GM12874 (cell line): ENCODE measurements around the gene PIGM.

ENCODE experiments used
- CTCF ChIP-seq: IDR thresholded peaks from 2 replicates; pipeline ENCODE4 v1.5.1; 2011; ENCODE audit warnings: low read depth, mild to moderate bottlenecking, control low read depth, low read length, moderate library complexity; ENCODE audit not compliant: insufficient read depth

Gene PIGM

GRCh38 chr1:160056648-160057169, 24.9 kb upstream of the PIGM start:
- TF ChIP-seq CTCF, result no peak

GRCh38 chr1:160053548-160054365, 22.0 kb upstream of the PIGM start:
- TF ChIP-seq CTCF, result no peak

- TF ChIP-seq CTCF, result no peak
These were observed 21.1 kb upstream of the PIGM start for GRCh38 chr1:160052936-160053335.

DNA sequence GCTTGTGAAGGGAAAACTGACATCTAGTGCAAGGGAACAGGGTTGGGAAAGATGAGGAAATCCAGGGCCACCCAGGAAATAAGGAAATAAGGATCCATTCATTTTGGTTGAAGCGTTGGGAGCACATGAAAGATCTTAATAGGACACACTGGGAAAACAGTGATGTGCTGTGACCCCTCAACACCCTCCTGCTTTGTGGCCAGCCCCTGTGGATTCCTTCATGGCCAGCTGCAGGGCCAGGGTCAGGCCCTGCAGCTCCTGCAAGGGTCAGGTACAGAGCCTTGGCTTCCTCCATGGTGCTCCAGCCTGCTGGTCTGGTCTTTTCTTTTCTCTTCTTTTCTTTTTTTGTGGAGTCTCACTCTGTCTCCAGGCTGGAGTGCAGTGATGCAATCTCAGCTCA, 18.8 kb upstream of the PIGM start:
- TF ChIP-seq CTCF, result no peak

DNA sequence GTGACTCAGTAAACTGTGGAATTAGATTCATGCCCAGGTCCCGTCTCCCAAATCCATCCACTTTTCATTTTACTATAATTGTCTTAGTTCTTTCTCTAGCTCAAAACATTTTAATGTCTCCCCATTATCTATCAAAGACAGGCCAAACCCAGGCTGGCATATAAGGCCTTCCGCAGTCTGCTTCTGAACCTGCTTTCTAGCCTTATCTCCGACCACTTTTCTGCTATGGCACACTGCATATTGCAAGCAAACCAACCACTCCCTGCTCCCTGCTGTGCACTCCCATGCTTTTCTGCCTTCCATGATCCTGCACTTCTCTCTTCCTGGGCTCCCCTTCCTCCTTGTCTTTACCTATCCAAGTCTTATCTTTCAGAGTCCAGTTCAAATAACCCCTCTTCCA, 17.3 kb upstream of the PIGM start:
- no peak for TF ChIP-seq CTCF

DNA sequence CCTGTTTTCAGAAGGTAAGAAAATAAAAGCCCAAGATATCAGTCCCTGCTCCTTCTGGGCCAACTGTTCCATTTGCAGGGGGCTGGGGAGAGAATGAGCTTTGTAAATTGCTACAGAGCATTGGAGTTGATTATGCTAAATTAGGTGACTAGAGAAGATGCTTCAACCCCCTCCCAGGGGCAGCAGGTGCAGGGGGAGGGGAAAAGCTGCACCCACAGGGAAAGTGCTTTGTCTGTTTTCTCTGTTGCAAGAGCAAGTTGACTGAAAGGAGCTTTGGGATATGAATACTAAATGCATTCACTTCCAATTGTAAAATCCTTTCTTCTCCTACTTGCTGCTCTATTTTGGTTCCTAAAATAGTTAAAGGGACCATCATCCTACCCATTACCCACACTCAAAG, 16.5 kb upstream of the PIGM start:
- no peak for TF ChIP-seq CTCF

DNA sequence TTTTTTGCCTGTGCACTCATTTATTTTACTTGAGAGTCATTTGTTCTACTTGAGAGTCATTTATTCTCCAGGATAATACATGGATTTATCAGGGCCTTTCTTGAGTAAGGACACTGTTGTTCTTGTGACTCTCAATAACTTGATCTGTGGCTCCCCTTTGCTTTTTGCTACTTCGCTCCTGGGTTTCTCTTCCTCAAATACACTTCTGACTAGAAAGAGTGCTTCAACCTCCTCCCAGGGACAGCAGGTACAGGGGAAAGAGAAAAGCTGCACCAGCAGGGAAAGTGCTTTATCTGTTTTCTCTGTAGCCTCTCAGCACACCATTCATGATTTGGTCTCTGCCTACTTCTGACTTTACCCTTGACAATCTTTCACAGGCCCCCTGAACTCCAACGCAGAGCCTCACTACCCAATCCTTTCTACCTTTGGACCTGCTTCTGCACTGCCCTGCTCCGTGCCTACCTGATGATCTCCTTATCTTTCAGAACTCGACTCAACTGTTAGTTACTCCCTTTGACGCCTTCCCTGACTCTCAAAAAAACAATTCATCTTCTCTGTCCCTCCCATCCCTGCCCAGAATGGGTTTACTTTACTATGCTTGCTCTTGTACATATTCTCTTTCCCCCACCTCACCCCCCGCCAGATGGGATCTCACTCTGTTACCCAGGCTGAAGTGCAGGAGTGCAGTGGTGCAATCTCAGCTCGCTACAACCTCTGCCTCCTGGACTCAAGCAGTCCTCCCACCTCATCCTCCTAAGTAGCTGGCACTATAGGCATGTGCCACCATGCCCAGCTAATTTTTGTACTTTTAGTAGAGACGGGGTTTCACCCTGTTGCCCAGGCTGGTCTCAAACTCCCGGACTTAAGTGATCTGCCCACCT, 15.6 kb upstream of the PIGM start:
- TF ChIP-seq CTCF, result no peak
